ENCODE measurements around the gene LRRK1. TPM values are rescaled to one million over a fixed set of nuclear protein-coding genes. Genes with fewer than 3 reads are reported as not detected.

LRRK1 gene
- total RNA-seq, 1 donor from 2014 or later, result 21.1 TPM

DNA sequence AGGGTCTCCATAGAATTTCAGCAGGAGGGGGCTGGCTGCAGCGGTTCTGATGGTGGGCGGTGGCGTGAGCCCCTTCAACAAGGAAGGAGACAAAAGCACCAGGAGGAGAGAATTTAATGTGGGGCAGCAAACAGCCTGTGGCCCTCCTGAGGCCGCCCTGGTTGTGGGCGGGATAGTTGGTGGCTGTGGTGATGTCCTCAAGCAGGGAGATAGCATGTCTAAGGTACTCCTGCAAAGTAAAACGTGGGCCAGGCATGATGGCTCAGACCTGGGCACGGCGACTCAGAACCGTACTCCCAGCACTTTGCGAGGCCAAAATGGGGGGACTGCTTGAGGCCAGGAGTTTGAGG is 94.0 kb downstream of the LRRK1 start:
- DNase-seq (ENCODE audit: extremely low spot score in 2 of 2), result no peak
- H3K27me3 ChIP-seq, result no peaks in the 10 kb centered on the region
- H3K4me1 ChIP-seq, result peaks cover 6% of the 10 kb centered on the region
- intact Hi-C loops (cut with DNase I), result no loop called here
- H3K4me3 ChIP-seq, result no peak overlapping the region
- no peaks in the 10 kb centered on the region for H3K9me3 ChIP-seq
- peaks cover 0 to 14% of the 10 kb centered on the region in 2 donors for H3K36me3 ChIP-seq
- H3K27ac ChIP-seq, result no peak overlapping the region
- TF ChIP-seq, protein P1, sequence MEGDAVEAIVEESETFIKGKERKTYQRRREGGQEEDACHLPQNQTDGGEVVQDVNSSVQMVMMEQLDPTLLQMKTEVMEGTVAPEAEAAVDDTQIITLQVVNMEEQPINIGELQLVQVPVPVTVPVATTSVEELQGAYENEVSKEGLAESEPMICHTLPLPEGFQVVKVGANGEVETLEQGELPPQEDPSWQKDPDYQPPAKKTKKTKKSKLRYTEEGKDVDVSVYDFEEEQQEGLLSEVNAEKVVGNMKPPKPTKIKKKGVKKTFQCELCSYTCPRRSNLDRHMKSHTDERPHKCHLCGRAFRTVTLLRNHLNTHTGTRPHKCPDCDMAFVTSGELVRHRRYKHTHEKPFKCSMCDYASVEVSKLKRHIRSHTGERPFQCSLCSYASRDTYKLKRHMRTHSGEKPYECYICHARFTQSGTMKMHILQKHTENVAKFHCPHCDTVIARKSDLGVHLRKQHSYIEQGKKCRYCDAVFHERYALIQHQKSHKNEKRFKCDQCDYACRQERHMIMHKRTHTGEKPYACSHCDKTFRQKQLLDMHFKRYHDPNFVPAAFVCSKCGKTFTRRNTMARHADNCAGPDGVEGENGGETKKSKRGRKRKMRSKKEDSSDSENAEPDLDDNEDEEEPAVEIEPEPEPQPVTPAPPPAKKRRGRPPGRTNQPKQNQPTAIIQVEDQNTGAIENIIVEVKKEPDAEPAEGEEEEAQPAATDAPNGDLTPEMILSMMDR (IDR thresholded peaks at IDR 0.05), result no peak
- no peak for TF ChIP-seq POLR2AphosphoS5 (IDR thresholded peaks at IDR 0.05; ENCODE audit: insufficient read depth in 1 of 2, low read depth in 1 of 2)
- TF ChIP-seq POLR2A (IDR thresholded peaks at IDR 0.05), result no peak

DNA sequence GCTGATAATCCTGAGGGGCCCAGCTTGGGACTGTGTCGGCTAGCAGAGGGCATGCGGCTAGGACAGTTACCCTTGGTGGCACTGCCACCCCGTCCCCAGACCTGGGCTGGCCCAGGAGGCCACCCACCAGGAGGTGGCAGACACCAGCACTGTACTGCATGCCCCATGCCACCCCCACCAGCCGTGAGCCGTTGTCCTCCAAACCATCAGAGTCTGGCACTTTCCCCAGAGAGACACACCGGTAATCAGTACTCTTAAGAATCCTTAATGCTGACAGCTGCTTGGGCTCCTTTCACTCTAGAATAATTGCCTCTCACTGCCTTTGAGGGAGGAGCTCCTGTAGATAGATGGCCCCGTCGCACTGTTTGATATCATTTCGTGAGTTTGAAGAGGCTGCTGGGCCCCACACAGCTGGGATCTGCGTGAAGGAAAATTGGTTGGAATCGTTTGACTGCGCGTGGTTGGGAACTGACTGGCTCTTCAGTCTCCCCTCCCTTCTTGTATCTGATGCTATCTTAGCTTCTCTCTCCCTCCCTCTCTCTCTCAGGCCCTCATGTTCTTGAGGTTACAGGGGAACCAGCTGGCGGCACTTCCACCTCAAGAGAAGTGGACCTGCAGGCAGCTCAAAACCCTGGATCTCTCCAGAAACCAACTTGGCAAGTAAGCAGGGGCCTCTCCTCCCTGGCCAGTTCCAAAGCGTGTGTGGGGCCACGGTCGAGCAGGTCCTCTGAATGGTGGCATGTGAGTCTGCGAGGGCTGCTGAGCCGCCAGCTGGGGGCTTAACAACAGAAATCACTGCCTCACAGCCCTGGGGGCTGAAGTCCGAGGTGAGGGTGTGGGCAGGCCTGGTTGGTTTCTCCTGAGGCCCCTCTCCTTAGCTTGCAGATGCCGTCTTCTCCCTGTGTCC is 94.9 kb downstream of the LRRK1 start:
- H3K4me3 ChIP-seq, result no peak overlapping the region
- H3K36me3 ChIP-seq, result peaks cover 0 to 14% of the 10 kb centered on the region in 2 donors
- no peak overlapping the region for H3K27ac ChIP-seq
- no peaks in the 10 kb centered on the region for H3K27me3 ChIP-seq
- DNase-seq (ENCODE audit: extremely low spot score in 2 of 2), result peak; percentile 81 to 87
- H3K9me3 ChIP-seq, result no peaks in the 10 kb centered on the region
- intact Hi-C loops (cut with DNase I), result no loop called here
- no peak for TF ChIP-seq POLR2AphosphoS5 (IDR thresholded peaks at IDR 0.05; ENCODE audit: insufficient read depth in 1 of 2, low read depth in 1 of 2)
- TF ChIP-seq, protein P1 (IDR thresholded peaks at IDR 0.05), result no peak
- TF ChIP-seq POLR2A (IDR thresholded peaks at IDR 0.05), result no peak
- H3K4me1 ChIP-seq, result no peaks in the 10 kb centered on the region

DNA sequence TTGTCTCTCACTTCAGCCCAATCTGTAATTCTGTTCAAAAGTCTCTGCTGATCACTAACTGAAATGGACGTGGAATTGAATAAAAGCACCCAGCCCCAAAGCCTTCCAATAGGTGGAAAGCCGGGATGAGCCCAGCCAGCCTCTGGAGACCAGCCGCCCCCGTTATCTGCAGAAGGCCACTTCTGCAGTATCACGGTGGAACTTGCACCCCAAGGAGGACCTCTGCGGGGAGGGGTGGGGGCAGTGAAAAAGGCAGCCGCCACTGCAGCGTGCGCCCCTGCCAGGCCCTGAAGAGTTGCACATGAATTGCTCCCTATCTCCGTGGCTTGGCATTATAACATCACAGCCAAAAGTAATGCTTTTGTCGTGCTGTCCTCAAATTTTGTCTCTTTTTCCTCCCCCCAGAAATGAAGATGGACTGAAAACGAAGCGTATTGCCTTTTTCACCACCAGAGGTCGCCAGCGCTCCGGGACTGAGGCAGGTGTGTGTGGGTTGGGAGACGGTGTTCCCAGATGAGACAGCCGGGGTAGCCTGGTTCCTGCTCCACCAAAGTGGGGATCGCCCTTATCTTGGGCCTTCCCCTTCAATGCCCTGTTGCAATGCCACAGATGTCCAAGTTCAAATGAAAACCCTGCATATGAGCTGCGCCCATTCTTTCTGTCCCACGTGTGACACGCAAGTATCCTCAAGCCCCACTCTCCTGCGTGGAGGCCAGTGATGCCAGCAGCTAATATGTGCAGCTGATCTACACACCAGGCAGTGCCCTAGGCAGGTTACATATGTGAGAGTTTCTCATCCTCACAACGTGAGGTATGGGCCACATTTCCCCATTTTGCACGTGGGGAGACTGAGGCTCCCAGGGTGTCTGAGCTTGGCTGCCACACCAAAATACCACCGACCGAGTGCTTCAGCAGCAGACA is 96.0 kb downstream of the LRRK1 start:
- Histone ChIP-seq H3K9me3 (no peaks in the 10 kb centered on the region), H3K4me1 (no peaks in the 10 kb centered on the region), H3K36me3 (peaks cover 0 to 14% of the 10 kb centered on the region in 2 donors), H3K27me3 (no peaks in the 10 kb centered on the region), H3K4me3 (no peak overlapping the region), H3K27ac (no peak overlapping the region)
- intact Hi-C loops (cut with DNase I), result loop anchor here (5.0 kb wide), 1 partner anchor 72 kb away; no protein-coding TSS in a partner anchor
- peak; percentile 86 to 87 for DNase-seq (ENCODE audit: extremely low spot score in 2 of 2)
- TF ChIP-seq, protein P1 (IDR thresholded peaks at IDR 0.05), result peak; percentile 22 to 88 (median 67)
- no peak for TF ChIP-seq POLR2AphosphoS5 (IDR thresholded peaks at IDR 0.05; ENCODE audit: insufficient read depth in 1 of 2, low read depth in 1 of 2)

DNA sequence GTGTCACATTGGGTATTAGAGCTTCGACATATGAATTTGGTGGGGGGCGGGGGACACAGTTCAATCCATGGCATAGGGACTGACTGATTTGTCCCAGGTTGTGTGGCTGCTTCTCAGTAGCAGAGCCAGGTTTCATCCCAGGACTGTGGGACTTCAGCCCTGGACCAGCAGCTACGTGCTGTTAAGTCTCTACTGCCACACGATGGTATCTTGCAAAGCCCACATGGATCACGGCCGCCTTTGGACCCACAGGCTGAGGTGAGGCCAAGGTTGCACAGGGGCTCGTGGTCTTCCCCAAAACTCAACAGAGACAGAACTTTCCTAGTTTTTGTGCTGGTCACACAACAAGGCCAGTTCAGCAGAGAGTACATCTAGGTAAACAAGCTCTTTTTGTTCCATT is 97.4 kb downstream of the LRRK1 start:
- no peak overlapping the region for H3K4me3 ChIP-seq
- no peaks in the 10 kb centered on the region for H3K27me3 ChIP-seq
- peak; percentile 40 to 82 for DNase-seq (ENCODE audit: extremely low spot score in 2 of 2)
- H3K9me3 ChIP-seq, result no peaks in the 10 kb centered on the region
- H3K36me3 ChIP-seq, result peaks cover 0 to 14% of the 10 kb centered on the region in 2 donors
- intact Hi-C loops (cut with DNase I), result loop anchor here (5.0 kb wide), 1 partner anchor 71 kb away; no protein-coding TSS in a partner anchor
- TF ChIP-seq, protein P1 (IDR thresholded peaks at IDR 0.05), result no peak
- TF ChIP-seq POLR2AphosphoS5 (IDR thresholded peaks at IDR 0.05; ENCODE audit: insufficient read depth in 1 of 2, low read depth in 1 of 2) (no peak), POLR2A (IDR thresholded peaks at IDR 0.05) (no peak)
- H3K27ac ChIP-seq, result no peak overlapping the region
- H3K4me1 ChIP-seq, result no peaks in the 10 kb centered on the region
